HepG2 (cell line): ENCODE results near the gene BAZ1A. TPM values are rescaled to one million over a fixed set of nuclear protein-coding genes. Genes with fewer than 3 reads are reported as not detected.

ENCODE experiments used
- ARNTL ChIP-seq: sonication (generic); formaldehyde crosslinking; IDR thresholded peaks from 2 replicates; pipeline ENCODE4 v1.4.0; 2020; ENCODE audit warnings: mild to moderate bottlenecking, missing genetic modification reagents
- BORCS8-MEF2B ChIP-seq: sonication (generic); formaldehyde crosslinking; IDR thresholded peaks from 2 replicates; pipeline ENCODE4 v1.8.0; 2022; ENCODE audit warnings: mild to moderate bottlenecking, missing genetic modification reagents
- CCAR2 ChIP-seq: fragments of 200-400 bp; formaldehyde crosslinking; optimal IDR thresholded peaks from 2 replicates; pipeline ENCODE3; 2018; ENCODE audit warnings: low read depth, mild to moderate bottlenecking, low read length, moderate library complexity
- CREM ChIP-seq, 2 experiments: sonication (generic) in 1 of 2; formaldehyde crosslinking in 1 of 2; IDR thresholded peaks; 2 replicates each; pipeline versions ENCODE4 v1.4.0 to v1.6.1; 2016 to 2020; ENCODE audit warnings: antibody characterized with exemption in 1 of 2, mild to moderate bottlenecking in 1 of 2, missing genetic modification reagents in 1 of 2
- DNMT3B ChIP-seq: conservative IDR thresholded peaks from 2 replicates; pipeline ENCODE4 v1.6.1; 2016; ENCODE audit warnings: missing biosample characterization, control low read depth
- FOXK1 ChIP-seq: sonication (generic); formaldehyde crosslinking; IDR thresholded peaks from 2 replicates; pipeline ENCODE4 v1.4.0; 2020; ENCODE audit warnings: low read depth, missing genetic modification reagents, borderline replicate concordance
- HOXA9 ChIP-seq: sonication (generic); formaldehyde crosslinking; IDR thresholded peaks from 2 replicates; pipeline ENCODE4 v1.8.1; 2022; ENCODE audit warnings: missing genetic modification reagents, mild to moderate bottlenecking, moderate library complexity, borderline replicate concordance
- HOXD1 ChIP-seq: sonication (generic); formaldehyde crosslinking; IDR thresholded peaks from 2 replicates; pipeline ENCODE4 v1.5.0; 2020; ENCODE audit warnings: missing genetic modification reagents
- MIER2 ChIP-seq: IDR thresholded peaks from 2 replicates; pipeline ENCODE4 v1.6.1; 2016; ENCODE audit warnings: missing biosample characterization, missing genetic modification reagents
- NFRKB ChIP-seq: fragments of 450-650 bp; IDR thresholded peaks from 2 replicates; pipeline ENCODE4 v1.6.1; 2017
- NRL ChIP-seq: sonication (generic); formaldehyde crosslinking; IDR thresholded peaks from 2 replicates; pipeline ENCODE4 v1.5.0; 2020; ENCODE audit warnings: missing genetic modification reagents, mild to moderate bottlenecking, moderate library complexity, borderline replicate concordance
- SIN3B ChIP-seq: fragments of 150-350 bp; IDR thresholded peaks from 2 replicates; pipeline ENCODE4 v1.6.1; 2014; ENCODE audit warnings: low read length
- SNAI1 ChIP-seq: sonication (generic); formaldehyde crosslinking; IDR thresholded peaks from 2 replicates; pipeline ENCODE4 v1.5.0; 2020; ENCODE audit warnings: mild to moderate bottlenecking, missing genetic modification reagents, borderline replicate concordance
- TBP ChIP-seq: sonication (generic); formaldehyde crosslinking; IDR thresholded peaks from 2 replicates; pipeline ENCODE4 v1.5.0; 2020; ENCODE audit warnings: missing genetic modification reagents
- TMF1 ChIP-seq: sonication (generic); formaldehyde crosslinking; IDR thresholded peaks from 2 replicates; pipeline ENCODE4 v1.8.1; 2022; ENCODE audit warnings: low read depth, missing genetic modification reagents
- ZEB1 ChIP-seq: IDR thresholded peaks from 2 replicates; pipeline ENCODE4 v1.6.1; 2012; ENCODE audit warnings: mild to moderate bottlenecking, low read depth, inconsistent platforms; ENCODE audit not compliant: insufficient replicate concordance
- ZMAT3 ChIP-seq: sonication (generic); formaldehyde crosslinking; conservative IDR thresholded peaks from 2 replicates; pipeline ENCODE4 v1.7.0; 2021; ENCODE audit warnings: missing genetic modification reagents
- ZNF431 ChIP-seq: sonication (generic); formaldehyde crosslinking; IDR thresholded peaks from 2 replicates; pipeline ENCODE4 v1.9.0; 2022; ENCODE audit warnings: missing genetic modification reagents, low read depth, mild to moderate bottlenecking, borderline replicate concordance
- ZNF772 ChIP-seq: sonication (generic); formaldehyde crosslinking; IDR thresholded peaks from 2 replicates; pipeline ENCODE4 v1.5.0; 2020; ENCODE audit warnings: mild to moderate bottlenecking, missing genetic modification reagents
- polyA plus RNA-seq, 8 experiments: library from polyadenylated mRNA; depleted of rRNA in 3 of 8; stranded (reverse) in 7 of 8; unstranded in 1 of 8; fragments of >200 nt; fragmentation: Illumina TruSeq in 4 of 8; extraction: Trizol in 4 of 8; gene quantifications; 2 replicates each; pipeline versions ENCODE4 v1.2.1 to v1.2.3, GENCODE V29; 2011 to 2016; ENCODE audit warnings: low read depth in 4 of 8, missing spikeins in 1 of 8, mixed read lengths in 1 of 8; ENCODE audit not compliant: insufficient read depth in 1 of 8
- total RNA-seq, 5 experiments: library from RNA; depleted of rRNA; stranded (reverse); fragments of >200 nt; fragmentation: Illumina TruSeq; extraction: Trizol; gene quantifications; 2 replicates each; pipeline ENCODE4 v1.2.3, GENCODE V29; 2016; ENCODE audit warnings: low read depth in 1 of 5
- TF ChIP-seq, protein P1 (sequence below): sonication (generic); formaldehyde crosslinking; IDR thresholded peaks from 2 replicates; pipeline ENCODE4 v1.4.0; 2020; ENCODE audit warnings: missing genetic modification reagents, mild to moderate bottlenecking, borderline replicate concordance
- TF ChIP-seq, protein P2 (sequence below): sonication (generic); formaldehyde crosslinking; conservative IDR thresholded peaks from 2 replicates; pipeline ENCODE4 v1.4.0; 2020; ENCODE audit warnings: missing genetic modification reagents

The BAZ1A gene
- total and polyA plus RNA-seq, 2 of the 13 experiments (the other 11 are each of a cell fraction or from before 2014, with no cell fraction given), result 20.9 to 56.8 TPM

DNA sequence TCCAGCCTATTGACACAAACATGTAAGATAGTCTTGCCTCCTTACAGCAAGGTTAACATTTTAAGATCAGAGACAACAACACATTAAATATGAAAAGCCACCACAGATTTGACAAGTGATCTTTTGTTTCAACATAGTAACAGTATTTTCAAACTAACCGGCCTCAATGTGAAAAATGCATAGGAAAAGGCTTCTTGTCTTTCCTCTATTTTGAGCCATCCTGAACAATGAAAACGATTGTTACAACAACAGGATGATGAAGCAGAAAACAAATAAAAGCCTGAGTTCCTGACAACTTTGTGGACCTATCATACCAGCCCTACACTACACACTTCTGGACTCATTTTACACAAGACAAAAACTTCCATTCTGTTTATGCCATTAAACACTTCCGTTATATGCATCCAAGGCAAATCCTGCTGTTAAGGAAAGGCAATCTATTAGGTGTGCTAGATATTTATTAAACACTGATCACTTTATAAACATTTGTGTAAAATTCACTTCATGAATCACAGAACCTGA is 37.3 kb downstream of the BAZ1A start (continued):
- TF ChIP-seq FOXK1 (CRISPR knock-in tag) (peak; percentile 59; the same call in 1 of the 2 replicates), SNAI1 (no peak), CCAR2 (no peak), NFRKB (no peak), TBP (CRISPR knock-in tag) (no peak), NRL (no peak), ARNTL (no peak), ZMAT3 (CRISPR knock-in tag) (no peak), ZNF772 (CRISPR knock-in tag) (no peak), HOXA9 (CRISPR knock-in tag) (no peak), SIN3B (no peak), BORCS8-MEF2B (no peak), DNMT3B (CRISPR knock-in tag) (no peak), MIER2 (CRISPR knock-in tag) (0 out of 2 replicates have a peak, but pooled peaks have one; percentile 31), ZEB1 (no peak), CREM (IDR thresholded peaks at IDR 0.05) (peak; percentile 58), CREM (CRISPR knock-in tag; IDR thresholded peaks at IDR 0.05) (no peak), ZNF431 (CRISPR knock-in tag) (no peak), HOXD1 (CRISPR knock-in tag) (no peak), TMF1 (CRISPR knock-in tag) (no peak)
- TF ChIP-seq, protein P1, sequence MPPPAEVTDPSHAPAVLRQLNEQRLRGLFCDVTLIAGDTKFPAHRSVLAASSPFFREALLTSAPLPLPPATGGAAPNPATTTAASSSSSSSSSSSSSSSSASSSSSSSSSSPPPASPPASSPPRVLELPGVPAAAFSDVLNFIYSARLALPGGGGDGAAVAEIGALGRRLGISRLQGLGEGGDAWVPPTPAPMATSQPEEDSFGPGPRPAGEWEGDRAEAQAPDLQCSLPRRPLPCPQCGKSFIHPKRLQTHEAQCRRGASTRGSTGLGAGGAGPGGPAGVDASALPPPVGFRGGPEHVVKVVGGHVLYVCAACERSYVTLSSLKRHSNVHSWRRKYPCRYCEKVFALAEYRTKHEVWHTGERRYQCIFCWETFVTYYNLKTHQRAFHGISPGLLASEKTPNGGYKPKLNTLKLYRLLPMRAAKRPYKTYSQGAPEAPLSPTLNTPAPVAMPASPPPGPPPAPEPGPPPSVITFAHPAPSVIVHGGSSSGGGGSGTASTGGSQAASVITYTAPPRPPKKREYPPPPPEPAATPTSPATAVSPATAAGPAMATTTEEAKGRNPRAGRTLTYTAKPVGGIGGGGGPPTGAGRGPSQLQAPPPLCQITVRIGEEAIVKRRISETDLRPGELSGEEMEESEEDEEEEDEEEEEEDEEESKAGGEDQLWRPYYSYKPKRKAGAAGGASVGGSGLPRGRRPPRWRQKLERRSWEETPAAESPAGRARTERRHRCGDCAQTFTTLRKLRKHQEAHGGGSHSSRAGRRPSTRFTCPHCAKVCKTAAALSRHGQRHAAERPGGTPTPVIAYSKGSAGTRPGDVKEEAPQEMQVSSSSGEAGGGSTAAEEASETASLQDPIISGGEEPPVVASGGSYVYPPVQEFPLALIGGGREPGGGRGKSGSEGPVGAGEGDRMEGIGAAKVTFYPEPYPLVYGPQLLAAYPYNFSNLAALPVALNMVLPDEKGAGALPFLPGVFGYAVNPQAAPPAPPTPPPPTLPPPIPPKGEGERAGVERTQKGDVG (CRISPR knock-in tag), result no peak
- TF ChIP-seq, protein P2, sequence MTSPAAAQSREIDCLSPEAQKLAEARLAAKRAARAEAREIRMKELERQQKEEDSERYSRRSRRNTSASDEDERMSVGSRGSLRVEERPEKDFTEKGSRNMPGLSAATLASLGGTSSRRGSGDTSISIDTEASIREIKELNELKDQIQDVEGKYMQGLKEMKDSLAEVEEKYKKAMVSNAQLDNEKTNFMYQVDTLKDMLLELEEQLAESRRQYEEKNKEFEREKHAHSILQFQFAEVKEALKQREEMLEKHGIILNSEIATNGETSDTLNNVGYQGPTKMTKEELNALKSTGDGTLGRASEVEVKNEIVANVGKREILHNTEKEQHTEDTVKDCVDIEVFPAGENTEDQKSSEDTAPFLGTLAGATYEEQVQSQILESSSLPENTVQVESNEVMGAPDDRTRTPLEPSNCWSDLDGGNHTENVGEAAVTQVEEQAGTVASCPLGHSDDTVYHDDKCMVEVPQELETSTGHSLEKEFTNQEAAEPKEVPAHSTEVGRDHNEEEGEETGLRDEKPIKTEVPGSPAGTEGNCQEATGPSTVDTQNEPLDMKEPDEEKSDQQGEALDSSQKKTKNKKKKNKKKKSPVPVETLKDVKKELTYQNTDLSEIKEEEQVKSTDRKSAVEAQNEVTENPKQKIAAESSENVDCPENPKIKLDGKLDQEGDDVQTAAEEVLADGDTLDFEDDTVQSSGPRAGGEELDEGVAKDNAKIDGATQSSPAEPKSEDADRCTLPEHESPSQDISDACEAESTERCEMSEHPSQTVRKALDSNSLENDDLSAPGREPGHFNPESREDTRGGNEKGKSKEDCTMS (CRISPR knock-in tag), result no peak
